Lower lobe of right lung (tissue), 2 donors: ENCODE data around the gene CREBRF. TPM values are rescaled to one million over a fixed set of nuclear protein-coding genes. Genes with fewer than 3 reads are reported as not detected.

Source experiments
- ATAC-seq, 2 donors: fragments of 200-7000 bp; cut with Tn5 transposase; one replicate each; pipeline ENCODE4 v1.9.1; 2020 to 2022; ENCODE audit warnings: mild to moderate bottlenecking in 2 of 2, moderate library complexity in 2 of 2
- DNase-seq: peaks from one replicate; pipeline ENCODE4 v3.0.0-alpha.2; 2020
- H3K27ac ChIP-seq: fragments of 200-600 bp; one replicate; pipeline ENCODE4 v1.8.0; 2022
- H3K27me3 ChIP-seq: fragments of 200-600 bp; one replicate; pipeline ENCODE4 v1.8.0; 2022; ENCODE audit warnings: low read depth
- H3K36me3 ChIP-seq: fragments of 200-600 bp; one replicate; pipeline ENCODE4 v1.8.0; 2022; ENCODE audit warnings: mild to moderate bottlenecking
- H3K4me1 ChIP-seq: fragments of 200-600 bp; one replicate; pipeline ENCODE4 v1.8.0; 2022
- H3K4me3 ChIP-seq: fragments of 200-600 bp; one replicate; pipeline ENCODE4 v1.8.0; 2022; ENCODE audit warnings: mild to moderate bottlenecking
- H3K9me3 ChIP-seq: fragments of 200-600 bp; one replicate; pipeline ENCODE4 v1.8.0; 2022
- intact Hi-C: fragments of 100-400 bp; cut with DNase I; formaldehyde crosslinking; loops from one replicate; pipeline ENCODE4 v1.11.0; 2022
- total RNA-seq: library from RNA; stranded (reverse); fragmentation: NEBNext Ultra II Directional; extraction: Animal tissue kit (Norgen Biotek cat#: 25700); gene quantifications from one replicate; pipeline ENCODE4 v1.2.1, GENCODE V29; 2021
- TF ChIP-seq, protein P1 (sequence below): fragments of 200-600 bp; IDR thresholded peaks from one replicate; pipeline ENCODE4 v1.8.0; 2022; ENCODE audit warnings: antibody characterized with exemption, mild to moderate bottlenecking
- donor health status: DM: no; HTN: yes; CAD: no; lungs with severe emphysema.

Gene CREBRF
- total RNA-seq, 1 donor from 2014 or later, result 50.2 TPM

DNA sequence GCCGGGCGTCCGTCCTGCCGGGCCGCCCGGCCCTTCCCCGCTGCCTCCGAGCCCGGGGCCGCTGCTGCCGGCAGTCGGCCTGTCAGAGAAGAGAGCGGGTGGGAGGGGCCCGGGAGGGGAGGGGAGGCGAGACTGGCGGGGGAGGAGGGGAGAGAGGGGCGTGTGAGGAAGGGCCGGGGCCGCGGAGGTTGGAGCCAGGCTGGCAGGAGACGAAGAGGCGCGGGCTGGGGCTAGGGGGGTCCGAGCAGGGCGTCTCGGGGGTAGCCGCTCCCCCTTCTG is 570 bp downstream of the CREBRF start:
- peak; percentile 80 to 84 for ATAC-seq
- Histone ChIP-seq H3K4me1 (peaks cover 45% of the 10 kb centered on the region), H3K4me3 (peak overlapping the region; percentile 100), H3K36me3 (peaks cover 11% of the 10 kb centered on the region), H3K9me3 (no peaks in the 10 kb centered on the region), H3K27me3 (no peaks in the 10 kb centered on the region), H3K27ac (peak overlapping the region; percentile 96)
- TF ChIP-seq, protein P1, sequence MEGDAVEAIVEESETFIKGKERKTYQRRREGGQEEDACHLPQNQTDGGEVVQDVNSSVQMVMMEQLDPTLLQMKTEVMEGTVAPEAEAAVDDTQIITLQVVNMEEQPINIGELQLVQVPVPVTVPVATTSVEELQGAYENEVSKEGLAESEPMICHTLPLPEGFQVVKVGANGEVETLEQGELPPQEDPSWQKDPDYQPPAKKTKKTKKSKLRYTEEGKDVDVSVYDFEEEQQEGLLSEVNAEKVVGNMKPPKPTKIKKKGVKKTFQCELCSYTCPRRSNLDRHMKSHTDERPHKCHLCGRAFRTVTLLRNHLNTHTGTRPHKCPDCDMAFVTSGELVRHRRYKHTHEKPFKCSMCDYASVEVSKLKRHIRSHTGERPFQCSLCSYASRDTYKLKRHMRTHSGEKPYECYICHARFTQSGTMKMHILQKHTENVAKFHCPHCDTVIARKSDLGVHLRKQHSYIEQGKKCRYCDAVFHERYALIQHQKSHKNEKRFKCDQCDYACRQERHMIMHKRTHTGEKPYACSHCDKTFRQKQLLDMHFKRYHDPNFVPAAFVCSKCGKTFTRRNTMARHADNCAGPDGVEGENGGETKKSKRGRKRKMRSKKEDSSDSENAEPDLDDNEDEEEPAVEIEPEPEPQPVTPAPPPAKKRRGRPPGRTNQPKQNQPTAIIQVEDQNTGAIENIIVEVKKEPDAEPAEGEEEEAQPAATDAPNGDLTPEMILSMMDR, result no peak
- no peak for DNase-seq
- intact Hi-C loops, result loop anchor here (10.0 kb wide), 1 partner anchor 72 kb away; the partner anchor contains the start of gene ATP6V0E1

GRCh38 chr5:173057062-173057924 is 1.1 kb downstream of the CREBRF start:
- ATAC-seq (peak; percentile 97), DNase-seq (peak; percentile 99)
- H3K4me3 ChIP-seq, result peak overlapping the region; percentile 100
- H3K9me3 ChIP-seq, result no peaks in the 10 kb centered on the region
- H3K27me3 ChIP-seq, result no peaks in the 10 kb centered on the region
- H3K36me3 ChIP-seq, result peaks cover 11% of the 10 kb centered on the region
- H3K4me1 ChIP-seq, result peaks cover 51% of the 10 kb centered on the region
- TF ChIP-seq, protein P1, result peak; percentile 13
- intact Hi-C loops, result loop anchor here (10.0 kb wide), 1 partner anchor 72 kb away; the partner anchor contains the start of gene ATP6V0E1
- H3K27ac ChIP-seq, result peak overlapping the region; percentile 96

DNA sequence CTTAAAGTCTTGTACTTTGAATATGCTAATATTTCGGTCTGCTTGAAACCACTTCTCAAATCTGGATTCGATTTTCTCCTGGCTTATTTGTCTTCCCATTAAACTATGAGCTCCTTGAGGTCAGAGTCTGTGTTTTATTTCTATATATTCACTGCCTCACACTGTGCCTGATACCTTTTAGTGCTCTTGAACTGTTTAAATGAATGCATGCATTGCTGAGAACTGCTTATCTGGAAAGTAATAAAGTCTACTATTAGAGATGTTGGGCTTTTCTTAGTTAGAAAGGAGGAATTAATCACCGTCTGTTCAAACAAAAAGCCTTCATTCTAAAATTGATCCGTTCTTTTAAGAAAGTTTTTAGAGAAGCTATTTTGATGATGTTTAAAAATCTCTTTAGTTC is 6.0 kb downstream of the CREBRF start:
- no peaks in the 10 kb centered on the region for H3K27me3 ChIP-seq
- peaks cover 56% of the 10 kb centered on the region for H3K4me1 ChIP-seq
- intact Hi-C loops, result no loop called here
- H3K4me3 ChIP-seq, result no peak overlapping the region
- TF ChIP-seq, protein P1, result no peak
- no peak for ATAC-seq
- peaks cover 11% of the 10 kb centered on the region for H3K36me3 ChIP-seq
- H3K27ac ChIP-seq, result no peak overlapping the region
- no peaks in the 10 kb centered on the region for H3K9me3 ChIP-seq
- DNase-seq, result no peak

DNA sequence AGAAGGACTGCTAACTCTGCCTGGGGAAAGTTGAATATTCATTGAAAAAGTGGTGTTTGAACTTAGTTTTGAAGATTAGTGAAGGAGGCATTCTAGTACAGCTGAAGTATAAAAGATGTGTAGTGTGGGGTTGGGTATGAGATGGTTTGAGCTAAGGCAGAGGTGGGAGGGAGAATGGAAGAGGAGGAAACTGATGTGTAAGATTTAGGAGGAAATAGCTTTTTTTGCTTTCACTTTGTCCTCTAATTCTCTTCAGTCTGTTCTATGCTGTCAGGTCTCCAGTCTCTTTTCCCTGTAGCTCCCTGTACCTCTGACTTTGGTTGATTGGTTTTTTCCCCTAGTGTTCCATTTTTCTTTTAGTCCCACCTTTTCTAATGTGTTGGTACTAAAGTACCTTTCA is 9.0 kb downstream of the CREBRF start:
- TF ChIP-seq, protein P1, result no peak
- Histone ChIP-seq H3K9me3 (no peaks in the 10 kb centered on the region), H3K27me3 (no peaks in the 10 kb centered on the region), H3K4me1 (peaks cover 52% of the 10 kb centered on the region), H3K4me3 (no peak overlapping the region), H3K36me3 (peaks cover 11% of the 10 kb centered on the region), H3K27ac (no peak overlapping the region)
- DNase-seq (no peak), ATAC-seq (peak in 1 of 2 donors; percentile 46)
- intact Hi-C loops, result no loop called here

DNA sequence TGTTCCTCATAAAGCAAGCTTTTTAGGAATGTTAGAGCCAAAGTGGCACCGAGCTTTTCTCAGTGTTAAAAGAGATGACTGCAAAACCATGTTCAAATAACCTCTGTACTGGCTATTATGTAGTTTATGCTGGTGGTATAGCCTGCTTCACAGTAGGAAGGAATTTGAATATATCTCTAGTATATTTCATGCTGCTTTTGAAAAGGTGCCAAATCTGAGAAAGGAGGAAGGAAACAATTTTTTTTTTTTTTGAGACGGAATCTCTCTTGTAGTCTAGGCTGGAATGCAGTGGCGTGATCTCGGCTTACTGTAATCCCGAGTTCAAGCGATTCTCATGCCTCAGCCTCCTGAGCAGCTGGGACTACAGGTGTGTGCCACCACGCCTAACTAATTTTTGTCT is 13.5 kb downstream of the CREBRF start:
- ATAC-seq (no peak), DNase-seq (no peak)
- Histone ChIP-seq H3K4me3 (no peak overlapping the region), H3K9me3 (no peaks in the 10 kb centered on the region), H3K27me3 (no peaks in the 10 kb centered on the region), H3K27ac (no peak overlapping the region), H3K36me3 (no peaks in the 10 kb centered on the region), H3K4me1 (peaks cover 34% of the 10 kb centered on the region)
- TF ChIP-seq, protein P1, result no peak
- intact Hi-C loops, result no loop called here
